Testis (tissue), 3 donors: ENCODE results near the gene NCS1. TPM values are rescaled to one million over a fixed set of nuclear protein-coding genes. Genes with fewer than 3 reads are reported as not detected.

Source experiments
- DNase-seq: peaks from one replicate; pipeline ENCODE4 v3.0.0-alpha.2; 2019
- H3K27ac ChIP-seq, 2 donors: fragments of 200-600 bp; sonication (generic); one replicate each; pipeline ENCODE4 v1.5.1; 2019
- H3K27me3 ChIP-seq: fragments of 200-600 bp; sonication (generic); one replicate; pipeline ENCODE4 v1.5.1; 2019
- H3K36me3 ChIP-seq: fragments of 200-600 bp; sonication (generic); one replicate; pipeline ENCODE4 v1.5.1; 2017; ENCODE audit warnings: low read depth; ENCODE audit errors: missing control alignments
- H3K4me1 ChIP-seq: fragments of 200-600 bp; sonication (generic); one replicate; pipeline ENCODE4 v1.5.1; 2019
- H3K4me3 ChIP-seq, 2 donors: fragments of 200-600 bp; sonication (generic); one replicate each; pipeline ENCODE4 v1.5.1; 2017 to 2019
- H3K9me3 ChIP-seq: fragments of 200-600 bp; sonication (generic); one replicate; pipeline ENCODE4 v1.5.1; 2017
- CTCF ChIP-seq, 3 experiments: fragments of 450-650 bp in 2 of 3; fragments of 200-600 bp in 1 of 3; sonication (generic) in 1 of 3; IDR thresholded peaks; one replicate each; pipeline ENCODE4 v1.5.1; 2016 to 2019; ENCODE audit warnings: antibody characterized with exemption in 3 of 3, mild to moderate bottlenecking in 2 of 3, moderate library complexity in 1 of 3
- POLR2A ChIP-seq: fragments of 450-650 bp; IDR thresholded peaks from one replicate; pipeline ENCODE4 v1.6.1; 2017; ENCODE audit warnings: antibody characterized with exemption, mild to moderate bottlenecking, moderate library complexity
- WGBS, 2 donors: methylation state at CpG; one replicate each; pipeline ENCODE4 v1.1.5; 2018; 5-methylcytosine and 5-hydroxymethylcytosine counted together
- intact Hi-C: fragments of 100-400 bp; cut with DNase I; formaldehyde crosslinking; loops from one replicate; pipeline ENCODE4 v1.15.1; 2023; ENCODE audit warnings: low total_unique reads
- polyA plus RNA-seq: library from polyadenylated mRNA; stranded (reverse); fragments of 350-450 nt; fragmentation: Illumina TruSeq; extraction: RNeasy Lipid Tissue Mini Kit (QIAGEN cat#74804); gene quantifications from one replicate; pipeline ENCODE4 v1.2.3, GENCODE V29; 2014; ENCODE audit warnings: low read depth, low replicate concordance; ENCODE audit not compliant: insufficient read depth
- total RNA-seq, 2 donors: library from RNA; depleted of rRNA; stranded (reverse); fragments of >200 nt; gene quantifications; one replicate each; pipeline ENCODE4 v1.2.3, GENCODE V29; 2016

NCS1 gene
- total and polyA plus RNA-seq, 3 donors from 2014 or later, result 5.2 to 13.0 (median 5.2) TPM

- WGBS, 2 donors, result 80% methylated on average over 9 to 17 of the region's 17 CpGs
- Histone ChIP-seq H3K4me3 (no peak overlapping the region), H3K9me3 (no peaks in the 10 kb centered on the region), H3K27ac (no peak overlapping the region), H3K36me3 (no peaks in the 10 kb centered on the region), H3K27me3 (no peaks in the 10 kb centered on the region), H3K4me1 (peaks cover 3% of the 10 kb centered on the region)
- intact Hi-C loops, result no loop called here
- no peak for DNase-seq
- no peak for TF ChIP-seq POLR2A
- TF ChIP-seq CTCF (IDR thresholded peaks at IDR 0.05), result no peak
Measured at GRCh38 chr9:130200038-130200849, 28.0 kb downstream of the NCS1 start.

- no peak overlapping the region for H3K4me3 ChIP-seq
- H3K4me1 ChIP-seq, result peaks cover 3% of the 10 kb centered on the region
- TF ChIP-seq POLR2A, result no peak
- TF ChIP-seq CTCF (IDR thresholded peaks at IDR 0.05), result no peak
- WGBS, 2 donors, result 80 to 95% methylated on average over 12 of the region's 12 CpGs
- intact Hi-C loops, result no loop called here
- no peaks in the 10 kb centered on the region for H3K9me3 ChIP-seq
- no peak overlapping the region for H3K27ac ChIP-seq
- H3K36me3 ChIP-seq, result no peaks in the 10 kb centered on the region
- no peak for DNase-seq
- H3K27me3 ChIP-seq, result no peaks in the 10 kb centered on the region
Measured at GRCh38 chr9:130201399-130201873, 29.2 kb downstream of the NCS1 start.

GRCh38 chr9:130201974-130202373 is 29.8 kb downstream of the NCS1 start:
- TF ChIP-seq POLR2A, result no peak
- no peak for TF ChIP-seq CTCF (IDR thresholded peaks at IDR 0.05)
- H3K27me3 ChIP-seq, result no peaks in the 10 kb centered on the region
- no peak overlapping the region for H3K4me3 ChIP-seq
- no peak for DNase-seq
- no peaks in the 10 kb centered on the region for H3K9me3 ChIP-seq
- no peaks in the 10 kb centered on the region for H3K4me1 ChIP-seq
- H3K36me3 ChIP-seq, result no peaks in the 10 kb centered on the region
- no peak overlapping the region for H3K27ac ChIP-seq
- intact Hi-C loops, result no loop called here
- WGBS, 2 donors, result 84 to 96% methylated on average over 8 of the region's 8 CpGs

- intact Hi-C loops, result no loop called here
- no peaks in the 10 kb centered on the region for H3K27me3 ChIP-seq
- no peak for DNase-seq
- no peaks in the 10 kb centered on the region for H3K4me1 ChIP-seq
- WGBS, 2 donors, result 99% methylated on average over 5 of the region's 5 CpGs; no CpG with 5 or more reads in 1 of the 2 donors
- no peak overlapping the region for H3K27ac ChIP-seq
- no peak overlapping the region for H3K4me3 ChIP-seq
- no peaks in the 10 kb centered on the region for H3K9me3 ChIP-seq
- H3K36me3 ChIP-seq, result no peaks in the 10 kb centered on the region
- TF ChIP-seq POLR2A, result no peak
- TF ChIP-seq CTCF (IDR thresholded peaks at IDR 0.05), result no peak
Measured at GRCh38 chr9:130204341-130204740, 32.1 kb downstream of the NCS1 start.

GRCh38 chr9:130204959-130205358 is 32.8 kb downstream of the NCS1 start:
- Histone ChIP-seq H3K36me3 (no peaks in the 10 kb centered on the region), H3K4me1 (no peaks in the 10 kb centered on the region), H3K4me3 (no peak overlapping the region), H3K27ac (no peak overlapping the region), H3K9me3 (no peaks in the 10 kb centered on the region), H3K27me3 (no peaks in the 10 kb centered on the region)
- intact Hi-C loops, result no loop called here
- TF ChIP-seq POLR2A, result no peak
- TF ChIP-seq CTCF (IDR thresholded peaks at IDR 0.05), result no peak
- WGBS, 2 donors, result 83 to 87% methylated on average over 12 of the region's 12 CpGs
- no peak for DNase-seq
